SJCRH30 (cell line): Measurements from ENCODE around the gene PRDM1. TPM values are rescaled to one million over a fixed set of nuclear protein-coding genes. Genes with fewer than 3 reads are reported as not detected.

Experiments used
- DNase-seq, 2 experiments: peaks; one replicate each; pipeline ENCODE4 v3.0.0-alpha.2; 2015 to 2020
- H3K27ac ChIP-seq: fragments of 250-450 bp; sonication (Bioruptor Pico); 2 replicates; pipeline ENCODE4 v1.5.1; 2020; ENCODE audit warnings: mild to moderate bottlenecking, moderate library complexity
- H3K27me3 ChIP-seq: fragments of 250-450 bp; sonication (Bioruptor Pico); 2 replicates; pipeline ENCODE4 v1.5.1; 2020; ENCODE audit warnings: mild to moderate bottlenecking, moderate library complexity
- H3K36me3 ChIP-seq: fragments of 250-450 bp; sonication (Bioruptor Pico); 2 replicates; pipeline ENCODE4 v1.5.1; 2020; ENCODE audit warnings: mild to moderate bottlenecking, moderate library complexity
- H3K4me1 ChIP-seq: fragments of 250-450 bp; sonication (Bioruptor Pico); 2 replicates; pipeline ENCODE4 v1.5.1; 2020; ENCODE audit warnings: mild to moderate bottlenecking, moderate library complexity
- H3K4me3 ChIP-seq: fragments of 250-450 bp; sonication (Bioruptor Pico); 2 replicates; pipeline ENCODE4 v1.5.1; 2020; ENCODE audit warnings: mild to moderate bottlenecking, moderate library complexity
- H3K9me3 ChIP-seq: fragments of 250-450 bp; sonication (Bioruptor Pico); replicated peaks from 2 replicates; pipeline ENCODE4 v1.5.1; 2020; ENCODE audit warnings: mild to moderate bottlenecking, moderate library complexity
- total RNA-seq: library from RNA; depleted of rRNA; stranded (reverse); fragments of >200 nt; shearing (Covaris generic); gene quantifications from 2 replicates; pipeline ENCODE4 v1.2.3, GENCODE V29; 2014

PRDM1 gene
- total RNA-seq, 1 experiment from 2014 or later: not detected

DNA sequence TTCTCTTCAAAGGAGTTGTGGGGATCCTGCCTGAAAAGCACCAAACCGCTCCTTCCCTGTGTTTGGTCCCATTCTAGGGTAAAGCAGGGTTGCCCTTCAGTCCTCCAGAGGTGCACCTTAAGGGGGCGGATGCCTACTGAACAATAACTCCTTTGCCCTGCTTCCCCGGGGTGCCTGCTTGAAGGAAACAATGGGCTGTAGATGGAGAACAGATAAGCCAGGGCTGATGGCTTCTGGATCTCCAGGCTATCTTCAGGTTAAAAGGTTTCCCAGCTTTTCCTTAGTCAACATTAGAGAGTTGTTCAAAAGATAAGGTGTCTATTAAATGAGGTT, 5.4 kb upstream of the PRDM1 start:
- H3K27me3 ChIP-seq: no peaks in the 10 kb centered on the region; the same call in 1 of the 2 replicates
- H3K9me3 ChIP-seq: no peaks in the 10 kb centered on the region
- H3K4me3 ChIP-seq: no peak overlapping the region
- no peak for DNase-seq
- H3K36me3 ChIP-seq: no peaks in the 10 kb centered on the region
- no peaks in the 10 kb centered on the region for H3K4me1 ChIP-seq
- no peak overlapping the region for H3K27ac ChIP-seq

GRCh38 chr6:106081715-106082114, 4.4 kb upstream of the PRDM1 start:
- Histone ChIP-seq H3K4me3 (no peak overlapping the region), H3K27ac (no peak overlapping the region), H3K27me3 (no peaks in the 10 kb centered on the region), H3K36me3 (no peaks in the 10 kb centered on the region), H3K9me3 (no peaks in the 10 kb centered on the region), H3K4me1 (no peaks in the 10 kb centered on the region)
- no peak for DNase-seq

DNA sequence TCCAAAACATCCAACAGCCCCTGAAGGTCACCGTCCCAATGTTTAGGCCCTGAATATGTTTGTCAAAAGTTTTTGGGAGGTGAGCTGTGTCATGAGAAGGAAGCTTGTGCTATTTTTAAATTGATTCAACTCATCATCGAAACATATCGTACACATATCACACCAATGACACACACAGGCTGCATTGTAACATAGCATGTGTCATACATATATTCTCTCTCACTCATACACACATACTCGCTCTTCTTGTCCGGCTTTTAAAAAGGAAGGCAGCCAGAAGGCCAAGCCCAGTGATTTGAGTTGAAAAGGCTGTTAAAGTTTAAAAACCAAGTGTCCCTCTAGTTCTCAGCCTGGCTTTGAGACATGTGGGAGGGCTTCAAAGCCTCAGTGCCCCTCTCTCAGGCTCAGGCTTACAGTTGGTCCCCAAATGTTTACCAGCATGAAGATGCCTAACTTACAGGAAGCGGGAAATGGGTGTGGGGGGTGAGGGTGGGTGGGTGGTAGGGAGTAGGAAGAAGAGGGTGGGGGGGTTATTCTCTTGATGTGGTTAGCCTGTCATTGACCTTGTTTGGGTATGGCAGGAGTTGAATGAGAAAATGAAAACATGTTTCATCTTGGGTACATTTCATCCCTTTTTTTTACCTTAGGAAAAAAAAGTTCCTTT, 3.3 kb upstream of the PRDM1 start:
- no peak for DNase-seq
- no peak overlapping the region for H3K27ac ChIP-seq
- H3K36me3 ChIP-seq: no peaks in the 10 kb centered on the region

DNA sequence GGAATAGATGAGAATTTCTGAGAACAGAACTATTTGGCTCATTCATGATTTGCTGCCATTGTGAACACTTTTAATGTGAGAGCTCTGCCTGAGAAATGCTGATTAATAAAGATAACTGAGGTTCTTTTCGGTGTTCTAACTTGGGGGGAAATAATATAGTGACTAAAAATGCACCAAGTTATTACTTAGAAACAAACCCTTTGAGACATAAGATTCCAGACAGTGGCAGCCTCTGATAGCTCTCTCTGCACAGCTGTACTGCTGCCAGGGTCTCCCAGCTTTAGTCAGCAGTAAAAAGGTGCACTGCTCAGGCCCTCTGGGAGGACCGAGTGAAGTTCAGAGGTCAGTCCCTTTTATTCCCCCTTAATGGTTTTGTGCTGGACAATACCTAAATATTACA, 2.5 kb upstream of the PRDM1 start:
- DNase-seq: no peak
- no peaks in the 10 kb centered on the region for H3K27me3 ChIP-seq
- H3K9me3 ChIP-seq: no peaks in the 10 kb centered on the region
- no peaks in the 10 kb centered on the region for H3K36me3 ChIP-seq
- no peak overlapping the region for H3K4me3 ChIP-seq
- H3K4me1 ChIP-seq: no peaks in the 10 kb centered on the region
- H3K27ac ChIP-seq: no peak overlapping the region

More for the DNA sequence above, 3.3 kb upstream of the PRDM1 start:
- Histone ChIP-seq H3K4me3 (no peak overlapping the region), H3K27me3 (no peaks in the 10 kb centered on the region), H3K9me3 (no peaks in the 10 kb centered on the region), H3K4me1 (no peaks in the 10 kb centered on the region)

DNA sequence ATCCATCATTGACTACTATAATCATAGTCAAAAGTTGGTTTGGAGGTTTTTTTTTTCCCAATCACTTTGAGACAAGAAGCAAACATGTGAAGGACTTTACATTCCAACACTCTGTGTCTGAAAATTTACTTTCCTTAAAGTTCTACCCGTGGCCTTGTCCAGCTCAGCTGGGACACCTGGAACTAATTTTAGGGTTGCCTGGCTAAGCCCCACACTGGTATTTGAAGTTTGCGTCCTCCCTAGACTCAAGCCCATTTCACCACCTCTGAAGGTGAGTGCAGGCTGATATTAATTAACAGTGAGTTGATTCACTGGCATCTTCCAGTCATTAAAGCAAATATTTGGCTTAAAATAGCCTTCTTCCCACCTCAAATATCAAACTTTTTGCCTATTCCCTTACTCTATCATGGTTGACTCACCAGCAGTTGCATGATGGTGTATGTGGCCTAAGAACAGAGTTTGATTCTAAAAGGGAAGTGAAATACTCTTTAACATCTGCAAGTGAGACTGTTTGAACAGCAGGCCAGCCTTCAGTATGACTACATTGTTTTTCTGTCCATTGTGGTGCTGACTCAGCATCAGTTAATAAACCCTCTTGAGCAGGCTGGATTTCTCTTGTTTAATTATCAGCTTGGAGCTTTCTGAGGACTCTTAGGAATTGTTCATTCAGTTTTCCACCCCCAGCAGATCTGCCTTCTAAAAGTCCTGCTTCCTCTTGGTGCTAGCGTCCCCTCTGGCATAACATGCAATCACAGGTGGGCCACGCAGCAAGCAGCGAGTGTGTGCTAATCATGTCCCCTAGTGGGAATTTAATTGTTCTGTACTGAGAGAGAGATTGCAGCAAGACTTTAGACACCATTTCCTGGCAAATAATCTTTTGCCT, 1.8 kb upstream of the PRDM1 start:
- no peak overlapping the region for H3K27ac ChIP-seq
- no peaks in the 10 kb centered on the region for H3K36me3 ChIP-seq
- DNase-seq: peak in 1 of 2 experiments; percentile 22
- H3K4me1 ChIP-seq: no peaks in the 10 kb centered on the region
- H3K4me3 ChIP-seq: no peak overlapping the region
- no peaks in the 10 kb centered on the region for H3K9me3 ChIP-seq
- no peaks in the 10 kb centered on the region for H3K27me3 ChIP-seq

GRCh38 chr6:106084989-106085691, 996 bp upstream of the PRDM1 start:
- no peak for DNase-seq
- H3K9me3 ChIP-seq: no peaks in the 10 kb centered on the region
- no peaks in the 10 kb centered on the region for H3K4me1 ChIP-seq
- no peaks in the 10 kb centered on the region for H3K27me3 ChIP-seq
- H3K27ac ChIP-seq: no peak overlapping the region
- no peaks in the 10 kb centered on the region for H3K36me3 ChIP-seq
- no peak overlapping the region for H3K4me3 ChIP-seq

DNA sequence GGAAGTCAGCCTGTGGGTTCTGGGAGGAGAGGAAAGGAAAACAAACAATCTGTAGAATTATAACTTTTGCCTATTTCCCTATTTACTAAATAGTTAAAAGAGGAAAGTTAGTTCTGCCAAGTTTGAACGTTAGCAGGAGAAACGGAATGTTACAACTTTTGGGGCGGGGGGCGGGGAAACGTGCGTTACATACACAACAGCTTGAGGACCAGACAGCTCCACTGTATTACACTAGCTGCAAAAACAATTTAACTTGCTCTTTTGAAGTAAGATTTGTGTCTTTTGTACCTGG, 498 bp upstream of the PRDM1 start:
- Histone ChIP-seq H3K4me3 (no peak overlapping the region), H3K27me3 (no peaks in the 10 kb centered on the region), H3K4me1 (no peaks in the 10 kb centered on the region), H3K27ac (no peak overlapping the region), H3K36me3 (no peaks in the 10 kb centered on the region), H3K9me3 (no peaks in the 10 kb centered on the region)
- no peak for DNase-seq

- H3K36me3 ChIP-seq: no peaks in the 10 kb centered on the region
- no peak for DNase-seq
- no peaks in the 10 kb centered on the region for H3K4me1 ChIP-seq
- no peak overlapping the region for H3K4me3 ChIP-seq
- H3K9me3 ChIP-seq: no peaks in the 10 kb centered on the region
- peaks cover 5% of the 10 kb centered on the region; the same call in 1 of the 2 replicates for H3K27me3 ChIP-seq
- H3K27ac ChIP-seq: no peak overlapping the region
Measured at GRCh38 chr6:106086814-106087175, 659 bp downstream of the PRDM1 start.

DNA sequence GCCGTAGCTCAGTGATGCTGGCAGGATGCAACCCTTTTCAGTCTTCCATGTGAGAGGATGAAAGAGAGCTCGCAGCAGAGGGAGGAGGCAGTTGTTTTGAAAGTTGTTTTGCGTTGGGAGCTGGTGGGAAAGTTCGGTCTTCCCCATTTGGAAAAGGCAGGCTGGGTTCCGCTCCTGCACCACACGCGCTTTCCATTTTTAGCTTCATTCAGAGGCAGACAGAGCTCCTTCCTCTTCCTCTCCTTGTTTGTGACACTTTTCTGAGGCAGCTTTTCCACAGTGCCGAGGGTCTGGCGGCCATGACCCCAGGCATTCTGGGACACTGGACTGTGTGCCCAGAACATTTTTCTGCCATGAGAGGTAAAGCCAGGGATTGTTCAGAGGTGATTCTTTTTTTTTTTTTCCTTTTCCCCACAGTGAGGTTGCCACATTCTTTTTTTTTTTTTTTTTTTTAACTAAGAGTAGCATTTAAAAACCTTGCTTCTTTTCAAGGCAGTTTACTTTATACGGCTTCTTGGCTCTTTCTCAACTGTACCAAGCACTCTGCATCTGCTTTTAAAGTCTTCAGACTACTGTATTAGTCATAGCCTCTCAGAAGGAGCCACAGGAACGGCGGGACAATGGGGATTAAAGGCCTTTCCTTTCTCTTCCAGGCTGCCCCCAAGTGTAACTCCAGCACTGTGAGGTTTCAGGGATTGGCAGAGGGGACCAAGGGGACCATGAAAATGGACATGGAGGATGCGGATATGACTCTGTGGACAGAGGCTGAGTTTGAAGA, 1.6 kb downstream of the PRDM1 start:
- DNase-seq: no peak
- peaks cover 5% of the 10 kb centered on the region; the same call in 1 of the 2 replicates for H3K27me3 ChIP-seq
- H3K4me1 ChIP-seq: no peaks in the 10 kb centered on the region

DNA sequence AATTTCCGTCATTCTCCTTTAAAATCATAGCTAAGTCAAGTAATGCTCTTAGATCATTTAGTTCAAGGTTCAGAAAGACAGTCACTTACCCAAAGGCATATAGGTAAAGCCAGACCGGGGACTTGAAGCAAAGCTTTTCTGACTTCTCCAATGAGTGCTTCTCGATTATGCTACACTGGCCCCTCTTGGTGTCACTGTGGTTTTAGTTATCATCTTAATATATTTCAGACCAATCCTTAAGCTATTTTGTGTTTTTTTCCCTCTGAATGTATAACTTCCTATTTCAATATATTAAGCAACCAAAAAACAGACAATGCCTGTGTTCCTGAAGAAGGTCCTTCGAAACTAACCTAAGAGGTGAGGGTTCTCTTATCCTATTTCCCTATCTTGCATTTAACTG, 3.9 kb downstream of the PRDM1 start:
- H3K4me3 ChIP-seq: no peak overlapping the region
- H3K36me3 ChIP-seq: no peaks in the 10 kb centered on the region
- H3K9me3 ChIP-seq: no peaks in the 10 kb centered on the region
- H3K4me1 ChIP-seq: no peaks in the 10 kb centered on the region
- H3K27me3 ChIP-seq: peaks cover 5% of the 10 kb centered on the region; the same call in 1 of the 2 replicates
- DNase-seq: no peak
- no peak overlapping the region for H3K27ac ChIP-seq

More for the DNA sequence above, 1.6 kb downstream of the PRDM1 start:
- no peak overlapping the region for H3K27ac ChIP-seq
- no peaks in the 10 kb centered on the region for H3K36me3 ChIP-seq
- no peaks in the 10 kb centered on the region for H3K9me3 ChIP-seq
- H3K4me3 ChIP-seq: no peak overlapping the region

DNA sequence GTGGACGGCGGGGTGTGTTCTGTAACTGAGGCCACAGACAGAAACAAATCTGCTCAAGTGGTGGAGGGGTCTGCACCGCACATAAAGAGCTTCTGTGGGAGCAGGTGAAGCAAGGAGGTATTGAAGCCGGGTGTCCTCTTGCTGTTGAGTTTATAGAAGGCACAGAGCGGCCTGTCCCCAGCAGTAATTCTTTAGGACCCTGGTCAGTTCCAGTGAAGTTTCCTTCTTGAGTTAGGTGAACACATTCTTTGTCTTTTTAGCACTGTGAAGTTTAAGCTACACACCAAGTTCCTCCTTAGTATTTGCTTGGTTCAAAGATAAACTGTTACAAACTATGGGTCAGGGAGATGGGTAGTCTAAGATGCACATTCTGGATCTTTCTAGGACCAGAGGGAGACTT, 6.1 kb downstream of the PRDM1 start:
- H3K4me3 ChIP-seq: no peak overlapping the region
- no peaks in the 10 kb centered on the region for H3K9me3 ChIP-seq
- H3K36me3 ChIP-seq: no peaks in the 10 kb centered on the region
- H3K27me3 ChIP-seq: peaks cover 5% of the 10 kb centered on the region; the same call in 1 of the 2 replicates
- DNase-seq: no peak
- H3K4me1 ChIP-seq: no peaks in the 10 kb centered on the region
- H3K27ac ChIP-seq: no peak overlapping the region

- Histone ChIP-seq H3K27ac (no peak overlapping the region), H3K27me3 (peaks cover 6% of the 10 kb centered on the region), H3K4me1 (no peaks in the 10 kb centered on the region), H3K4me3 (no peak overlapping the region), H3K36me3 (no peaks in the 10 kb centered on the region), H3K9me3 (no peaks in the 10 kb centered on the region)
- DNase-seq: no peak
Measured at GRCh38 chr6:106094261-106094963, 8.3 kb downstream of the PRDM1 start.

- no peak for DNase-seq
- H3K36me3 ChIP-seq: no peaks in the 10 kb centered on the region
- H3K4me3 ChIP-seq: no peak overlapping the region
- H3K27me3 ChIP-seq: peaks cover 12% of the 10 kb centered on the region
- no peaks in the 10 kb centered on the region for H3K9me3 ChIP-seq
- H3K27ac ChIP-seq: no peak overlapping the region
- H3K4me1 ChIP-seq: no peaks in the 10 kb centered on the region
Measured at GRCh38 chr6:106094964-106095335, 8.8 kb downstream of the PRDM1 start.
